Sigmoid colon (tissue), 3 donors: ENCODE measurements around the gene FURIN.

Experiments
- CTCF ChIP-seq, 4 experiments: fragments of 450-650 bp in 3 of 4; fragments of 200-600 bp in 1 of 4; IDR thresholded peaks; one replicate each; pipeline ENCODE4 v1.5.1; 2016 to 2019; ENCODE audit warnings: antibody characterized with exemption in 4 of 4, mild to moderate bottlenecking in 3 of 4, moderate library complexity in 2 of 4
- POLR2A ChIP-seq, 2 donors: fragments of 450-650 bp; IDR thresholded peaks; one replicate each; pipeline ENCODE4 v1.6.1; 2016; ENCODE audit warnings: antibody characterized with exemption in 2 of 2, mild to moderate bottlenecking in 2 of 2, moderate library complexity in 2 of 2

GRCh38 chr15:90872486-90873184, 4.2 kb downstream of the FURIN start:
- TF ChIP-seq CTCF (IDR thresholded peaks at IDR 0.05) (no peak), POLR2A (IDR thresholded peaks at IDR 0.05) (no peak)
